HG03457 (cell line): ENCODE results near the gene ANKRD24.
"Not testable (repeated sequence)": the region's sequence is repeated elsewhere in the genome, so short reads cannot be mapped to it uniquely, and the experiment has no call there.

Experiments used
- ATAC-seq: cut with Tn5 transposase; IDR thresholded peaks from one replicate; pipeline ENCODE4 v1.9.1; 2021; ENCODE audit warnings: moderate number of reproducible peaks; ENCODE audit not compliant: unreplicated experiment

Gene ANKRD24

DNA sequence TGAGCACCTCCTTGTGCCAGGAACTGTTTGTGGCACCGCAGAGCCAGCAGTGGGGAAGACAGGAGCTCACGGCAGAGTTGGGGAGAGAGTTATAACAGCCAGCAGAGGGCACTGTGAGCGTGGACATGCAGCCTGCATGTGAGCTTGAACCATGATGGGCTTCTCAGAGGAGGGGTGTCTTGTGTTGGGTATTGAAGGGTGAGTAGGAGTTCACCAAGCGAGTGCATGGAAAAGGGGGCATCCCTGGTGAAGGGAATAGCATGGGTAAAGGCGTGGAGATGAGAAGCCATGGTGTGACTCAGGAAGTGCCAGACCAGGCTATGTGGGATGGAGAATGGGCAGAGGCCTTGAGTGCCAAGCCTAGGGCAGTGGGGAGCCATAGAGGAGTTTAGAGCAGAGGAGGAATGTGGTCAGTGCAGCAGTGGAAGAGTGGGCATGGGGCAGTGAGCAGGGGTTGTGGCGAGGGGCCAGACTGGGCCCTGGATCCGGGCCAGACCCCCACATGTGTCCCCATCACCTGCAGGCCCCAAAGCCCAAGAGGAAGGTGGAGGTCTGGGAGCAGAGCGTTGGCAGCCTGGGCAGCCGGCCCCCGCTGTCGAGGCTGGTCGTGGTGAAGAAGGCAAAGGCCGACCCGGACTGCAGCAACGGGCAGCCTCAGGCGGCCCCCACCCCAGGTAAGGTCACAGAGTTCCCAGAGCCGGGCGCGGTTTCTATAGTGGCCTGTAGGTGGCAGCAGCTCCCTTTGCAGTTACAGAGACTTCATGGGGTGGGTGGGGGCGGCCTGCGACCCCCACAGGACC lies 84.8 kb downstream of the ANKRD24 start:
- no peak for ATAC-seq

DNA sequence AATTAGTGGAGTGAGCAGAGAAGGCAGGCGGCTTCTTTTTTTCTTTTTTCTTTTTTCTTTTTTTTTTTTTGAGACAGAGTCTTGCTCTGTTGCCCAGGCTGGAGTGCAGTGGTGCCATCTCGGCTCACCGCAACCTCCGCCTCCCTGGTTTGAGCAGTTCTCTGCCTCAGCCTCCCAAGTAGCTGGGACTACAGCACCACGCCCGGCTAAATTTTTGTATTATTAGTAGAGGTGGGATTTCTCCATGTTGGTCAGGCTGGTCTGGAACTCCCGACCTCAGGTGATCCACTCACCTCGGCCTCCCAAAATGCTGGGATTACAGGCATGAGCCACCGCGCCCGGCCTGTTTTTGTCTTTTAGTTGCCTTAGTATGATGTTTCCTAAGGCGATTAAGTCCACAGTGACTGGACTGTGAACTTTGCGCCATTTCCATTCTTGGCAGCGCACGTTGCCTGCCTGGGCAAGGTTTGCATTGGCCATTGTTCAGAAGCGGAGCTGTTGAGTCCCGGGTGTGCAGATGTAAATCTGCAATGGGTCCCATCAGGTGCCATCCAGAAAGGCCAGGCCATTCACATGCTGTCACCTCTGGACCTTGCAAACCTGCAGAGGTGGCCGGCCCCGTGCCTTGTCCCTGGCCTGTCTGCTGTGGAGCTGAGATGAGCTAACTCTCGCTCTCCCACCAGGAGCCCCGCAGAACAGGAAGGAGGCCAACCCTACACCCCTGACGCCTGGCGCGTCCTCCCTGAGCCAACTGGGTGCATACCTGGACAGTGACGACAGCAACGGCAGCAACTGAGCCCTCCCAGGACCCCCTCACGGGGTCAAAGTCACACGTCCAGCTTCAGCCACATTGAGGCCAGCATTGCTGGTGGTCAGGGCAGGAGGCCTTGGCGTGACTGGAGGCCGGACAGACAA lies 85.7 kb downstream of the ANKRD24 start:
- ATAC-seq, result no peak

DNA sequence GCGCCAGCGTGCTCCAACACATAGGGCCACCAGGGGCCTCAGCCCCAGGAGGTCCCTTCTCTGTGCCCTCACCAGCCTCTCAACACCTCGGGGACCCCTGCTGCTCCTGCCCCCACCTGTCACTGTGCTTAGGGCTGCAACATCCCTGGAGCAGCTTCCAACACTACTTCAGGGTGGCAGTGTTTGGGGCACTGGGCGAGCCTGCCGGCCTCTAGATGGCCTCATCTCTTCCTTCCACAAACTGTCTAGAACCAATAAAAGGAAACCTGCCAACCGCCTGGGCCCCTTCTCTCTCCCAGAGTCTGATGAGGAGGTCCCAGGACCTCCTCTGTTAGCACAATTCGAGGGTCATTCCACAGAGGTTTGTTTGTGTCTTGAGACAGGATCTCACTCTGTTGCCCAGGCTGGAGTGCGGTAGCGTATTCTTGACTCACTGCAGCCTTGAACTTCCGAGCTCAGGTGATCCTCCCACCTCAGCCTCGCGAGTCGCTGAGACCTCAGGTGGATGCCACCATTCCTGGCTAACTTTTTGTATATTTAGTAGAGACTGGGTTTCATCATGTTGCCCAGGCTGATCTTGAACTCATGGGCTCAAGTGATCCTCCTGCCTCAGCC lies 86.4 kb downstream of the ANKRD24 start:
- ATAC-seq, result no peak

DNA sequence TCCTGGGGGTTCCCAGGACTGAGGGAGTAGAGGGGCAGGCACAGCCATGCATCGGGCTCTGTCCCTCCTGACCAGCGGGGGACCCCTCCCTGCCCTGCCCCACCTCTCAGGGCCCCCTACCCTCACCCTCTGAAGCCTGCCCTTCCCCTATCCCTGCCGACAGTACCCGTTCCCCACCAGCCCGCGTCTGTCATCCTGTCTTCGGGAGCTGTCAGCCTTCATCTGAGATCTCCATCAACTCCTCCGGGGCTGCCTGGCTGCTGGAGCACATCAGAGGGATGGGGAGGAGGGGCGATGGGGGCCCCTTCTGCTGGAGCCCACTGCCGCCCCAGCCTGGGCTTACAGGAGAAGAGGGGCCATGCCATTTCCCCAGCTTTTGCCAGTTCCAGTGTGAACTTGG lies 90.4 kb downstream of the ANKRD24 start:
- no peak for ATAC-seq

DNA sequence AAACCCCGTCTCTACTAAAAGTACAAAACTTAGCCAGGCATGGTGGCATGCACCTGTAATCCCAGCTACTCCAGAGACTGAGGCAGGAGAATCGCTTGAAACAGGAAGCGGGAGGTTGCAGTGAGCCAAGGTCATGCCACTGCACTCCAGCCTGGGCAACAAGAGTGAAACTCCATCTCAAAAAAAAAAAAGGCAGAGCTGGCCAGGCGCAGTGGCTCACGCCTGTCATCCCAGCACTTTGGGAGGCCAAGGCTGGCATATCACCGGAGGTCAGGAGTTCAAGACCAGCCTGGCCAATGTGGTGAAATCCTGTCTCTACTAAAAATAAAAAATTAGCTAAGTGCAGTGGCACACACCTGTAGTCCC lies 91.8 kb downstream of the ANKRD24 start:
- ATAC-seq, result not testable (repeated sequence)
